Measurements from ENCODE around the gene NAA80.

DNA sequence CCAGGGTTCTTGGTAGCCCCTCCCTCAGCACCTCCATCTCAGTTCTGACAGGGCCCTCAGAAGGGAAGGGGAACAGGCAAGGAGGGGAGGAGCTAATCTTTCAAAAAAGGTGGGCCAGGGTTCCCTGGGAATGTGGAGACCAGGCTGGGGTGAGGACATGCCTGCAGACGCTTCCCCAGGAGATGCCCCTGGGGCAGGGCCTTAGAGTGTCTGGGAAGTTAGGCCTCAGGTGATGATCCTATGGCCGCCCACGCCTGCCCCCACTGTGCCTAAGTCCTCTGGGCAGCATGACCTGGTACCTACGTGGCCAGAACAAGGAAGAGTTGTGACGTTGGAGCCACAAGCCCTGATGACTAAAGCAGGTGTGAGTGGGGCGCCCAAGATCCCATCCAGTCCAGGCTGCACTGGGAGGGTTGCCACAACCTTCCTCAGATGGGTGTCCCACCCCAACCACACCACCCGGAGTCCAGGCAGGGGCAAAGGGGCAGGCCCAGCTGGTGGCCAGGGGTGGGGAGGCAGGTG lies 34.2 kb downstream of the NAA80 start:
- TF ChIP-seq POLR2A (IDR thresholded peaks at IDR 0.05; ENCODE audit: low read length) (no peak), GATA1 (IDR thresholded peaks at IDR 0.05; ENCODE audit: low read depth, low read length) (no peak)

Data from erythroblast (primary cell).